HCEC 1CT (cell line): ENCODE data around the gene RUVBL1.
A peak's percentile ranks its signal among the peaks of the same experiment; 100 is the strongest.

ENCODE experiments used
- DNase-seq: peaks from one replicate; pipeline ENCODE4 v3.0.0-alpha.2; 2017

Gene RUVBL1

GRCh38 chr3:128081226-128081625, 42.4 kb downstream of the RUVBL1 start:
- DNase-seq, result no peak

- DNase-seq, result peak; percentile 97
Observed at GRCh38 chr3:128080323-128081080, 43.1 kb downstream of the RUVBL1 start.

GRCh38 chr3:128079823-128080222, 43.8 kb downstream of the RUVBL1 start:
- DNase-seq, result no peak

- no peak for DNase-seq
Observed at GRCh38 chr3:128078875-128079274, 44.7 kb downstream of the RUVBL1 start.

- no peak for DNase-seq
Observed at GRCh38 chr3:128078322-128078721, 45.3 kb downstream of the RUVBL1 start.

GRCh38 chr3:128077665-128078064, 45.9 kb downstream of the RUVBL1 start:
- DNase-seq, result no peak

GRCh38 chr3:128077202-128077624, 46.4 kb downstream of the RUVBL1 start:
- no peak for DNase-seq

GRCh38 chr3:128076483-128077201, 47.0 kb downstream of the RUVBL1 start:
- no peak for DNase-seq

- peak; percentile 74 for DNase-seq
Observed at GRCh38 chr3:128075522-128076482, 47.8 kb downstream of the RUVBL1 start.

- DNase-seq, result no peak
Observed at GRCh38 chr3:128074851-128075521, 48.6 kb downstream of the RUVBL1 start.

GRCh38 chr3:128073807-128074206, 49.8 kb downstream of the RUVBL1 start:
- no peak for DNase-seq

GRCh38 chr3:128073185-128073725, 50.4 kb downstream of the RUVBL1 start:
- DNase-seq, result no peak

GRCh38 chr3:128072454-128073184, 51.0 kb downstream of the RUVBL1 start:
- DNase-seq, result no peak

- no peak for DNase-seq
Observed at GRCh38 chr3:128071771-128072453, 51.7 kb downstream of the RUVBL1 start.

GRCh38 chr3:128070898-128071591, 52.6 kb downstream of the RUVBL1 start:
- DNase-seq, result no peak

GRCh38 chr3:128069271-128069670, 54.3 kb downstream of the RUVBL1 start:
- no peak for DNase-seq

GRCh38 chr3:128068156-128068620, 55.4 kb downstream of the RUVBL1 start:
- DNase-seq, result no peak

GRCh38 chr3:128067489-128067888, 56.1 kb downstream of the RUVBL1 start:
- no peak for DNase-seq

- DNase-seq, result no peak
Observed at GRCh38 chr3:128066676-128067075, 56.9 kb downstream of the RUVBL1 start.

- DNase-seq, result no peak
Observed at GRCh38 chr3:128066114-128066513, 57.5 kb downstream of the RUVBL1 start.
